OCI-M2 (cell line): ENCODE data around the gene CHI3L2.

Source experiments
- DNase-seq: peaks from one replicate; lab custom pipeline; 2025; ENCODE audit not compliant: unreplicated experiment; lab: John Stamatoyannopoulos, UW

Gene CHI3L2

GRCh38 chr1:111220302-111220890 lies 7.1 kb upstream of the CHI3L2 start:
- DNase-seq: no peak

- no peak for DNase-seq
Measured at GRCh38 chr1:111221276-111221632, 6.3 kb upstream of the CHI3L2 start.

DNA sequence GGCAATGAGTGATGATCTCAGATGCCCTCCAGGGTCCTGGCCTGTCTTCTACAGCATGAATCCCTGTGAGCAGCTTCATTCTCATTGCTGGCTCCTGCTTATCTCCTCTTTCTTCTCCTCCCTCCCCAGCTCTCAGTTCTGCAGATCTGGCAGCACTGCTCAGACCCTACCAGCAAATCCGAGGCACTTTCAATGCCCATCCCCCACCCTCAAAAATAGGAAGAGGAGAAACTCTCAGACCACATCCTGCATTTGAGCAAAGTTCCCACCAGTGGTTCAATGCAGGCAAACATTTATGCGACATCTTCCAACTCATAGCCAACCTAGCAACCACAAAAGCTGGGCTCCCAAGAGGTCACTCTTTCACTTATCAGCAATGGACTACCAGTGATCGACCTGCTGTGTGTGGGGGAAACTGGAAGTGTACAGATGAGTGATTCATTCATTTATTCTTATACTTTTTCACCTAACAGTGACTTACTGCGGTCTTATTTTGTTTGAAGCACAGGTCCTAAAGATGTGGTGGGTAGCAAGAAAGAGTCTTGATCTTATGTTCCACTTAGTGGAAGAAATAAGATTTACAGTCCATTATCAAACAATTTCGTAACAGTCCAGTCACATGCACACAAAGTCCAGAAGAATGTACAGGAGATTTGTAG lies 5.8 kb upstream of the CHI3L2 start:
- no peak for DNase-seq

- no peak for DNase-seq
Measured at GRCh38 chr1:111222308-111223125, 5.0 kb upstream of the CHI3L2 start.

- DNase-seq: no peak
Measured at GRCh38 chr1:111223126-111223685, 4.3 kb upstream of the CHI3L2 start.

GRCh38 chr1:111225091-111225490 lies 2.4 kb upstream of the CHI3L2 start:
- DNase-seq: no peak

DNA sequence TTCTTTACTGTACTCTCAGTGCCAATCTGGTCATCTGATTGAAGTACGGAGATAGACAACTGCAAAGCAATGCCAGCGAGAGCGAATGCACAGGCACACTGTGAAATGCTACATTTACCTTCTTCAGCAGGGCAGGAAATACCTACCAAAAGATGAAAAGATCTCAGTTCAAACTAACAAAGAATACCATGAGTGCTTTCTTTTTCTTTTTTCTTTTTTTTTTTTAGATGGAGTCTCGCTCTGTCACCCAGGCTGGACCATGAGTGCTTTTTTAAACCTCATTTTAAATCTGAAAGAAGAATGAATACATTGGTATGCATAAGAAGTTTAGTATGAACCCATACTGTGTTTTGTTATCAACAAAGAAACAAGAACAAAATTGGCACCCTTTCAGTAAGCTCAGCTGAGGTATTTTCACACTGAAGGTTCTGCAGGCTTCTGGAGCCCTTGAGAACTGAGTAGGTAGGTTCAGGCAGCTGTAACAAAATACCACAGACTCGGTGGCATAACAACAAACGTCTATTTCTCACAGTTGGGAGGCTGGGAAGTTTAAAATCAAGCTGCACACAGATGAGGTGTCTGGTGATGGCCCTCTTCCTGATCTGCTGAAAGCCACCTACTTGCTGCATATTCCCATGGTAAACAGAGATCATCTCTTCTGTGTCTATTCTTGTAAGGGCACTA lies 1.7 kb upstream of the CHI3L2 start:
- no peak for DNase-seq

GRCh38 chr1:111227851-111228747 lies 586 bp downstream of the CHI3L2 start:
- DNase-seq: no peak

DNA sequence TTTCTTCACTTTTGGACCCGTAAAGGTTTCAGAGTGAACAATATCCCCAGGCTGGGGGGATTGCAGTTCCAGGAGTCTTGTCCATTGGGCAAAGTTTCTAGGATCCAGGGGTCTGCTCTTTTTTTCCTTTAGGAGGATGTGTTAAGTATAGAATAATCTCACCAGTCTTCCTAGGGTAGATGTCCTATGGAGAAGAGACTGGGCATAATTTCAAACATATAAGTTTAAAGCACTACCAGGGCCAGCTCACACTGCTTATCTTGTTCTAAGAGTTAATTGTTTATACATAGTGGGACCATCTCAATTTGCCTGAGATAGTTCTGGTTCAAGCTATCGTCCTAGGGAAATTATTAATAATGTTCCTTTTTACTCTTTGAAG lies 1.2 kb downstream of the CHI3L2 start:
- DNase-seq: no peak

GRCh38 chr1:111232134-111232533 lies 4.6 kb downstream of the CHI3L2 start:
- DNase-seq: no peak

GRCh38 chr1:111234258-111234657 lies 6.7 kb downstream of the CHI3L2 start:
- no peak for DNase-seq

GRCh38 chr1:111234866-111235265 lies 7.4 kb downstream of the CHI3L2 start:
- DNase-seq: no peak

GRCh38 chr1:111236379-111236778 lies 8.9 kb downstream of the CHI3L2 start:
- no peak for DNase-seq

GRCh38 chr1:111236806-111237205 lies 9.3 kb downstream of the CHI3L2 start:
- DNase-seq: no peak

- no peak for DNase-seq
Measured at GRCh38 chr1:111238056-111238795, 10.7 kb downstream of the CHI3L2 start.

GRCh38 chr1:111241797-111242196 lies 14.3 kb downstream of the CHI3L2 start:
- no peak for DNase-seq

- DNase-seq: no peak
Measured at GRCh38 chr1:111242805-111243523, 15.5 kb downstream of the CHI3L2 start.

GRCh38 chr1:111247125-111247838 lies 19.8 kb downstream of the CHI3L2 start:
- no peak for DNase-seq
